Neural cell (in vitro differentiated cells): ENCODE results near the gene SGMS2.

Experiments
- CTCF ChIP-seq: fragments of 450-650 bp; IDR thresholded peaks from 2 replicates; pipeline ENCODE4 v1.5.1; 2014; ENCODE audit warnings: antibody characterized with exemption, mild to moderate bottlenecking, moderate library complexity; ENCODE audit not compliant: poor library complexity, severe bottlenecking
- MXI1 ChIP-seq: fragments of 450-650 bp; conservative IDR thresholded peaks from 2 replicates; pipeline ENCODE4 v1.6.1; 2014; ENCODE audit warnings: antibody characterized with exemption, mild to moderate bottlenecking; ENCODE audit not compliant: poor library complexity, severe bottlenecking
- POLR2AphosphoS5 ChIP-seq: IDR thresholded peaks from 2 replicates; pipeline ENCODE4 v1.6.1; 2012
- TAF1 ChIP-seq: IDR thresholded peaks from 2 replicates; pipeline ENCODE4 v1.6.1; 2012; ENCODE audit warnings: low read depth

- TF ChIP-seq CTCF (no peak), TAF1 (no peak), POLR2AphosphoS5 (no peak), MXI1 (no peak)
Measured at GRCh38 chr4:107935246-107935645, 110.5 kb downstream of the SGMS2 start.
